NCI-H2081 (cell line): Measurements from ENCODE around the gene TMEM201.

ENCODE experiments used
- DNase-seq, 2 experiments: peaks; one replicate each; lab custom pipeline; 2025; lab: John Stamatoyannopoulos, UW

Gene TMEM201

GRCh38 chr1:9600861-9601834, 12.4 kb downstream of the TMEM201 start:
- no peak for DNase-seq

GRCh38 chr1:9601942-9602793, 13.5 kb downstream of the TMEM201 start:
- peak in 1 of 2 experiments; percentile 62 for DNase-seq

GRCh38 chr1:9602794-9603167, 14.1 kb downstream of the TMEM201 start:
- DNase-seq, result no peak

- no peak for DNase-seq
Measured at GRCh38 chr1:9603307-9603706, 14.6 kb downstream of the TMEM201 start.

GRCh38 chr1:9603766-9604753, 15.3 kb downstream of the TMEM201 start:
- no peak for DNase-seq

GRCh38 chr1:9604836-9605235, 16.1 kb downstream of the TMEM201 start:
- DNase-seq, result no peak

GRCh38 chr1:9605946-9606455, 17.3 kb downstream of the TMEM201 start:
- DNase-seq, result no peak

GRCh38 chr1:9606458-9606857, 17.7 kb downstream of the TMEM201 start:
- DNase-seq, result no peak

GRCh38 chr1:9606948-9607347, 18.2 kb downstream of the TMEM201 start:
- no peak for DNase-seq

- DNase-seq, result no peak
Measured at GRCh38 chr1:9607352-9607751, 18.6 kb downstream of the TMEM201 start.

- no peak for DNase-seq
Measured at GRCh38 chr1:9609998-9610397, 21.3 kb downstream of the TMEM201 start.

GRCh38 chr1:9610548-9610947, 21.8 kb downstream of the TMEM201 start:
- DNase-seq, result no peak

GRCh38 chr1:9611716-9612115, 23.0 kb downstream of the TMEM201 start:
- DNase-seq, result no peak

GRCh38 chr1:9612162-9612845, 23.6 kb downstream of the TMEM201 start:
- DNase-seq, result no peak

GRCh38 chr1:9612871-9613624, 24.3 kb downstream of the TMEM201 start:
- DNase-seq, result no peak

GRCh38 chr1:9613625-9614299, 25.1 kb downstream of the TMEM201 start:
- no peak for DNase-seq

GRCh38 chr1:9615316-9616063, 26.8 kb downstream of the TMEM201 start:
- DNase-seq, result peak in 1 of 2 experiments; percentile 8

- DNase-seq, result no peak
Measured at GRCh38 chr1:9618909-9619679, 30.4 kb downstream of the TMEM201 start.
